Measurements from ENCODE around the gene LRMDA. TPM values are rescaled to one million over a fixed set of nuclear protein-coding genes. Genes with fewer than 3 reads are reported as not detected.

LRMDA gene
- total RNA-seq, 3 donors from 2014 or later (not counting 1 experiment from before 2014, with no cell fraction given): 1.4 to 2.4 (median 2.1) TPM

DNA sequence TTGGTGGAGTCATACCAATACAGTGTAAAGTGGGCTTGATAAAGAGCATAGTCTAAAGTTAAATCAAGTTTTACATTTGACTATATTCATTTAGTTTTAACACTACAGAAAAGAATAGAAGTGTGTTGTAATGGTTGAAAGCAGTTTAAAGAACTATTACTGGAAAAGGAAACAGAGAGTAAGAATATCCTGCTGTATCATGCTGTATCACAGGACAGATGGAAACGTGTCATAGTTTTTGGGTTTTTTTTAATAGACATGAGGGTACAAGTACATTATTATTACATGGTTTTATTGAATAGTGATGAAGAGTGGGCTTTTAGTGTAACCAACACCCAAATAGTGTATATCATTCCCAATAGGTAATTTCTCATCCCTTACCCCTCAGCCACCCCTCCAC lies 944.3 kb downstream of the LRMDA start:
- intact Hi-C loops (cut with micrococcal nuclease): no loop called here

DNA sequence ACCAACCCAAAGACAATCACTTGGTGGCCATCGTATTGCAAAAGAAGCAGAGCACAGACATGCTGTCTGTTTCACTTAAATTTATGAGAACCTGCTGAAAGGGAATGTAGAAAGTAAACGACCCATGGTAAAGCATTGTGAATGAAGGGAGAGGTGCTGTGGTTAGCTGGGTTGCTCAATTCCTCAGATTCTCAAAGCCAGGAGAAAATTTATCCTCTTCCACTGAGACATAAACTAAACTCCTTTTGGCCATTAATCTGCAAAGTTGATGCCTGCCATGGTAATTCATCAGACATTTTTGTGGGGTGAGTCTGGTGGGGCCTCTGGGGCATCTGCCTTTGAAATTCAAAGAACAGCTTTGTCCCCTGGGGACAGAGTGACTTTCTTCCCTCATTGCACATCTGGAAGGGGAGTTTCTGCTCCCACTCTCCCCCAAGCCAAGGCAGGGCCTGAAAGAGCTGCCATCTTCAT lies 951.0 kb downstream of the LRMDA start:
- DNase-seq (no peak), ATAC-seq (no peak)
- no peaks in the 10 kb centered on the region for H3K27me3 ChIP-seq (ENCODE audit: control insufficient read depth, insufficient read depth, low read length)
- Mint-ChIP-seq H3K4me3 (no peak overlapping the region), H3K36me3 (no peaks in the 10 kb centered on the region), H3K27ac (no peak overlapping the region), H3K4me1 (no peaks in the 10 kb centered on the region), H3K9me3 (peaks cover 4 to 10% of the 10 kb centered on the region in 2 donors), H3K27me3 (ENCODE audit: low read depth in 2 of 2) (no peaks in the 10 kb centered on the region)
- H3K9me3 ChIP-seq (ENCODE audit: control insufficient read depth, insufficient read depth, low read length): no peaks in the 10 kb centered on the region
- 56% methylated on average over 1 of the region's 2 CpGs for WGBS (ENCODE audit: insufficient coverage)
- intact Hi-C loops (cut with micrococcal nuclease): no loop called here
- no peaks in the 10 kb centered on the region for H3K36me3 ChIP-seq (ENCODE audit: control insufficient read depth, insufficient read depth, low read length)
- H3K4me3 ChIP-seq (ENCODE audit: low read length): no peak overlapping the region
- no peak overlapping the region for H3K27ac ChIP-seq (ENCODE audit: low read length)
- H3K4me1 ChIP-seq (ENCODE audit: control insufficient read depth, insufficient read depth, low read length): no peaks in the 10 kb centered on the region
- TF ChIP-seq, protein P1, sequence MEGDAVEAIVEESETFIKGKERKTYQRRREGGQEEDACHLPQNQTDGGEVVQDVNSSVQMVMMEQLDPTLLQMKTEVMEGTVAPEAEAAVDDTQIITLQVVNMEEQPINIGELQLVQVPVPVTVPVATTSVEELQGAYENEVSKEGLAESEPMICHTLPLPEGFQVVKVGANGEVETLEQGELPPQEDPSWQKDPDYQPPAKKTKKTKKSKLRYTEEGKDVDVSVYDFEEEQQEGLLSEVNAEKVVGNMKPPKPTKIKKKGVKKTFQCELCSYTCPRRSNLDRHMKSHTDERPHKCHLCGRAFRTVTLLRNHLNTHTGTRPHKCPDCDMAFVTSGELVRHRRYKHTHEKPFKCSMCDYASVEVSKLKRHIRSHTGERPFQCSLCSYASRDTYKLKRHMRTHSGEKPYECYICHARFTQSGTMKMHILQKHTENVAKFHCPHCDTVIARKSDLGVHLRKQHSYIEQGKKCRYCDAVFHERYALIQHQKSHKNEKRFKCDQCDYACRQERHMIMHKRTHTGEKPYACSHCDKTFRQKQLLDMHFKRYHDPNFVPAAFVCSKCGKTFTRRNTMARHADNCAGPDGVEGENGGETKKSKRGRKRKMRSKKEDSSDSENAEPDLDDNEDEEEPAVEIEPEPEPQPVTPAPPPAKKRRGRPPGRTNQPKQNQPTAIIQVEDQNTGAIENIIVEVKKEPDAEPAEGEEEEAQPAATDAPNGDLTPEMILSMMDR (IDR thresholded peaks at IDR 0.05): no peak

More for the DNA sequence above, 944.3 kb downstream of the LRMDA start:
- H3K27me3 Mint-ChIP-seq (ENCODE audit: low read depth in 2 of 2): no peaks in the 10 kb centered on the region
- H3K4me1 Mint-ChIP-seq: no peaks in the 10 kb centered on the region
- no CpG with 5 or more reads among the region's 1 CpG for WGBS (ENCODE audit: insufficient coverage)
- Histone ChIP-seq H3K4me1 (ENCODE audit: control insufficient read depth, insufficient read depth, low read length) (no peaks in the 10 kb centered on the region), H3K4me3 (ENCODE audit: low read length) (no peak overlapping the region), H3K27me3 (ENCODE audit: control insufficient read depth, insufficient read depth, low read length) (no peaks in the 10 kb centered on the region), H3K27ac (ENCODE audit: low read length) (no peak overlapping the region), H3K36me3 (ENCODE audit: control insufficient read depth, insufficient read depth, low read length) (no peaks in the 10 kb centered on the region), H3K9me3 (ENCODE audit: control insufficient read depth, insufficient read depth, low read length) (no peaks in the 10 kb centered on the region)
- TF ChIP-seq, protein P1 (IDR thresholded peaks at IDR 0.05): no peak
- ATAC-seq: no peak
- no peak overlapping the region for H3K27ac Mint-ChIP-seq
- H3K36me3 Mint-ChIP-seq: no peaks in the 10 kb centered on the region
- H3K4me3 Mint-ChIP-seq: no peak overlapping the region
- peaks cover 3 to 4% of the 10 kb centered on the region in 2 donors for H3K9me3 Mint-ChIP-seq
- no peak for DNase-seq

DNA sequence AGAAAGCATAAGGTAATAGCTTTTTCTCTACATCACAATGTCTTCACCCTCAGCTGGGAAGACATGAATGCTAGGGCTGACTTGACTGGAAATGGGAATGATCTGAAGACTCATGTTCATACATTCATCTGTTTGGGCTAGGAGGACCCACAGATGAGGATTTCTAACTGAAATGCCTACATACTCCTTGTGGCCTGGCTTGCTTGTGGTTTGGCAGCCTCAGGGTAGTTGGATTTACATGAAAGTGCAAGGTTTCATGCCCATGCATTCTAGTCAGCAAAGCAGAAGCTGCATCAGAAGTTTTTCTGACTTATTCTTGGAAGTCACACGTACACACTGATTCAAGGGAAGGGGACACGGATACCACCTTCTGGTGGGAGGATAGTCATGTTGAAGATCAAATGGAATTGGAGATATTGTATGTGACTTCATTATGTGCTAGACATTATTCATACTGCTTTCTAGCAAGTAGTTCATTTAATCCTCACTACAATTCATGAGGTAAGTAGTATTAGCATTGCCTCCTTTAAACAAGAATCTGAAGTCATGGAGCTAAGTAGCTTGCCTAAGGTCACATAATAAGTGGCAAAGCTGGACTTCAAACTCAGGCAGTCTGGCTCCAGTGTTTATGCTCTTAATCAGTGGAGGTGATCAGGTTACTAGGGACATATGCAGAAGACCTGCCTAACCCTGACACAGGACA lies 957.0 kb downstream of the LRMDA start:
- no peak for DNase-seq
- no peaks in the 10 kb centered on the region for H3K27me3 Mint-ChIP-seq (ENCODE audit: low read depth in 2 of 2)

More for the DNA sequence above, 957.0 kb downstream of the LRMDA start:
- no peak overlapping the region for H3K27ac Mint-ChIP-seq
- H3K36me3 ChIP-seq (ENCODE audit: control insufficient read depth, insufficient read depth, low read length): no peaks in the 10 kb centered on the region
- no peaks in the 10 kb centered on the region for H3K36me3 Mint-ChIP-seq
- intact Hi-C loops (cut with micrococcal nuclease): no loop called here
- no peaks in the 10 kb centered on the region for H3K27me3 ChIP-seq (ENCODE audit: control insufficient read depth, insufficient read depth, low read length)
- 88% methylated on average over 2 of the region's 2 CpGs for WGBS (ENCODE audit: insufficient coverage)
- H3K9me3 ChIP-seq (ENCODE audit: control insufficient read depth, insufficient read depth, low read length): no peaks in the 10 kb centered on the region
- no peaks in the 10 kb centered on the region for H3K4me1 ChIP-seq (ENCODE audit: control insufficient read depth, insufficient read depth, low read length)
- no peak for ATAC-seq
- H3K4me3 ChIP-seq (ENCODE audit: low read length): no peak overlapping the region
- no peak overlapping the region for H3K4me3 Mint-ChIP-seq
- TF ChIP-seq, protein P1 (IDR thresholded peaks at IDR 0.05): no peak
- no peaks in the 10 kb centered on the region for H3K4me1 Mint-ChIP-seq
- peaks cover 0 to 5% of the 10 kb centered on the region in 2 donors for H3K9me3 Mint-ChIP-seq
- no peak overlapping the region for H3K27ac ChIP-seq (ENCODE audit: low read length)

Measured in natural killer cell (primary cell).